Measurements from ENCODE around the gene SIRPG. TPM values are rescaled to one million over a fixed set of nuclear protein-coding genes. Genes with fewer than 3 reads are reported as not detected.

Gene SIRPG
- polyA plus RNA-seq, 3 donors: 0.15 to 0.52 (median 0.51) TPM

DNA sequence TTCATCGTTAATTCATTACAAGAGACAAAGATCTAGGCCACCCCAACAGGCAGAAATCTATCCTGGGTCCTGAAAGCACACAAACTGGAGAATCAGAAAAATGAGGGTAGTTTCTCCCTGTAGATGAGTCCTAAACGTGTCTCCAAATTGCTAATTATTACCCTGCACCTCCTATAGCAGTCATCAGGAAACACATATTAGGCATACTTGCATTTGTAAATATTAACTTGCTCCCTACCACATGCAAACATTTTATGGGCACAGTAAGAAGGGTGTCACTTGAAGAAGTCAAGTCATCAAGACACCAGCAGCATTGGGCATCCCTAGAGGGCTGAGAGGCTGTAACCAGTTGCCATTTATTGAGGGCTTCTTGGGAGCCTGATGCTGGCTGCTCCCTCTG lies 19.8 kb downstream of the SIRPG start:
- no peaks in the 10 kb centered on the region for H3K36me3 Mint-ChIP-seq
- DNase-seq: no peak
- Histone ChIP-seq H3K27ac (ENCODE audit: low read depth in 1 of 2, low read length in 2 of 2) (no peak overlapping the region), H3K27me3 (ENCODE audit: control insufficient read depth in 2 of 2, insufficient read depth in 2 of 2, low read length in 2 of 2) (no peaks in the 10 kb centered on the region), H4K20me1 (ENCODE audit: insufficient read depth, low read length) (no peaks in the 10 kb centered on the region), H3K9ac (ENCODE audit: insufficient read depth, low read length, poor library complexity, severe bottlenecking) (no peak overlapping the region), H3K79me2 (ENCODE audit: insufficient read depth, low read length) (no peaks in the 10 kb centered on the region), H3K4me1 (ENCODE audit: control insufficient read depth in 1 of 2, insufficient read depth in 2 of 2, low read length in 2 of 2) (peaks cover 6 to 7% of the 10 kb centered on the region in 2 donors), H2AFZ (ENCODE audit: insufficient read depth, low read depth, low read length, poor library complexity, severe bottlenecking) (no peak overlapping the region), H3K9me3 (replicated peaks in 1 of 2; ENCODE audit: control insufficient read depth in 1 of 2, insufficient read depth in 1 of 2, low read length in 2 of 2) (no peaks in the 10 kb centered on the region), H3K36me3 (replicated peaks in 1 of 2; ENCODE audit: control insufficient read depth in 1 of 2, insufficient read depth in 2 of 2, low read length in 2 of 2) (no peaks in the 10 kb centered on the region), H3K4me3 (replicated peaks in 1 of 3; ENCODE audit: low read depth in 2 of 3, low read length in 3 of 3) (no peak overlapping the region), H3K4me2 (replicated peaks; ENCODE audit: extremely low read depth, low read length, poor library complexity, severe bottlenecking) (no peak overlapping the region)
- WGBS (ENCODE audit: insufficient coverage): no CpG with 5 or more reads among the region's 2 CpGs
- intact Hi-C loops (cut with micrococcal nuclease): no loop called here
- H3K27ac Mint-ChIP-seq: no peak overlapping the region
- no peak for TF ChIP-seq CTCF (IDR thresholded peaks at IDR 0.05)
- H3K4me1 Mint-ChIP-seq: peaks cover 27% of the 10 kb centered on the region
- peaks cover 0 to 5% (median 2%) of the 10 kb centered on the region in 7 donors for H3K9me3 Mint-ChIP-seq
- no peak overlapping the region for H3K4me3 Mint-ChIP-seq
- H3K27me3 Mint-ChIP-seq (ENCODE audit: low read depth in 3 of 3): peaks cover 1 to 4% (median 2%) of the 10 kb centered on the region in 3 donors

GRCh38 chr20:1637226-1637625 lies 20.4 kb downstream of the SIRPG start:
- intact Hi-C loops (cut with micrococcal nuclease): no loop called here
- Histone ChIP-seq H2AFZ (ENCODE audit: insufficient read depth, low read depth, low read length, poor library complexity, severe bottlenecking) (no peak overlapping the region), H3K4me2 (replicated peaks; ENCODE audit: extremely low read depth, low read length, poor library complexity, severe bottlenecking) (no peak overlapping the region), H4K20me1 (ENCODE audit: insufficient read depth, low read length) (no peaks in the 10 kb centered on the region), H3K4me3 (replicated peaks in 1 of 3; ENCODE audit: low read depth in 2 of 3, low read length in 3 of 3) (no peak overlapping the region), H3K9ac (ENCODE audit: insufficient read depth, low read length, poor library complexity, severe bottlenecking) (no peak overlapping the region), H3K27ac (ENCODE audit: low read depth in 1 of 2, low read length in 2 of 2) (no peak overlapping the region), H3K27me3 (ENCODE audit: control insufficient read depth in 2 of 2, insufficient read depth in 2 of 2, low read length in 2 of 2) (no peaks in the 10 kb centered on the region), H3K36me3 (replicated peaks in 1 of 2; ENCODE audit: control insufficient read depth in 1 of 2, insufficient read depth in 2 of 2, low read length in 2 of 2) (no peaks in the 10 kb centered on the region), H3K9me3 (replicated peaks in 1 of 2; ENCODE audit: control insufficient read depth in 1 of 2, insufficient read depth in 1 of 2, low read length in 2 of 2) (no peaks in the 10 kb centered on the region), H3K79me2 (ENCODE audit: insufficient read depth, low read length) (no peaks in the 10 kb centered on the region), H3K4me1 (ENCODE audit: control insufficient read depth in 1 of 2, insufficient read depth in 2 of 2, low read length in 2 of 2) (peaks cover 6 to 7% of the 10 kb centered on the region in 2 donors)
- Mint-ChIP-seq H3K9me3 (peaks cover 0 to 5% (median 2%) of the 10 kb centered on the region in 7 donors), H3K27me3 (ENCODE audit: low read depth in 3 of 3) (peaks cover 1 to 4% (median 2%) of the 10 kb centered on the region in 3 donors), H3K36me3 (no peaks in the 10 kb centered on the region), H3K4me3 (no peak overlapping the region), H3K27ac (no peak overlapping the region), H3K4me1 (peaks cover 27% of the 10 kb centered on the region)
- no CpG with 5 or more reads among the region's 2 CpGs for WGBS (ENCODE audit: insufficient coverage)
- no peak for TF ChIP-seq CTCF (IDR thresholded peaks at IDR 0.05)
- DNase-seq: no peak
